Stimulated activated CD4-positive, alpha-beta T cell treated with anti-CD3 and anti-CD28 coated beads, Interleukin-4, amount 100 ng/mL, for 48 hours (primary cell): ENCODE data around the gene INTS6.

Experiments used
- DNase-seq, 2 donors: peaks; one replicate each; pipeline ENCODE4 v3.0.0-alpha.2; 2020; ENCODE audit warnings: low read depth in 2 of 2

The INTS6 gene

DNA sequence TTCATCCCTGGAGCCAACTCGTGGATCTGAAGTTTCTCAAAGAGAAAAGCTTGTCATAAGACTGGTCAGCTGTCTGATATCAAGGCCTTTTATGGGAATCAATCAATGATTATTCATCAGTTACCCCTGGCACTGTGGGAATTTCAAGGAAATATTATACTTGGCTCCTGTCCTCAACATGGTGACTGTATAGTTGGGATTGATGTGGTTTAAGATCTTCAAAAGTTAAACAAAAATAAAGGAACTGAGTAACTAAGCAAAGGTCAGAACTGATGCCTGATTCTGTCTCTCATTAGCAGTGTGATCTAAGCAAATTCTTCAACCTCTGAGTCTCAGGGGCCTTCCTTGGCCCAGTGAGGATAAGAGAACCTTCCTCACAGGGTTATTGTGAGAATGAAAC, 135.6 kb downstream of the INTS6 start:
- no peak for DNase-seq

DNA sequence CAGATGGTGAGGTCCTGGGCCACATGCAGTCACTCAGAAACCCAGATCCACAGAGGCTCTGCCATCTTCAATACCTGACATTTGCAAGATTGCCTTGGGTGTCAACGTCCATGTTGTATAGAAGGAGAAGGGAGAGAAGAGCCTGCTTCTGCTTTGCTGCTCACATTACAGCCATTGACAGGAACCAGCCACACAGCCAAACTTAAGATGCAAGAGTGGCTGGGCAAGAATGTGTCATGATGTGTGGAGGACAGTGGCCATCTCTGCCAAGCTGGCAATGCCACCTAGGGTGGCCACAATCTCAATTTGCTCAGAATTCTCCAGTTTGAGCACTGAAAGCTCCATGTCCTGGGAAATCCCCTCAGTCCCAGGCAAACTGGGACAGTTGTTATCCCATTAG, 139.2 kb downstream of the INTS6 start:
- DNase-seq: no peak

DNA sequence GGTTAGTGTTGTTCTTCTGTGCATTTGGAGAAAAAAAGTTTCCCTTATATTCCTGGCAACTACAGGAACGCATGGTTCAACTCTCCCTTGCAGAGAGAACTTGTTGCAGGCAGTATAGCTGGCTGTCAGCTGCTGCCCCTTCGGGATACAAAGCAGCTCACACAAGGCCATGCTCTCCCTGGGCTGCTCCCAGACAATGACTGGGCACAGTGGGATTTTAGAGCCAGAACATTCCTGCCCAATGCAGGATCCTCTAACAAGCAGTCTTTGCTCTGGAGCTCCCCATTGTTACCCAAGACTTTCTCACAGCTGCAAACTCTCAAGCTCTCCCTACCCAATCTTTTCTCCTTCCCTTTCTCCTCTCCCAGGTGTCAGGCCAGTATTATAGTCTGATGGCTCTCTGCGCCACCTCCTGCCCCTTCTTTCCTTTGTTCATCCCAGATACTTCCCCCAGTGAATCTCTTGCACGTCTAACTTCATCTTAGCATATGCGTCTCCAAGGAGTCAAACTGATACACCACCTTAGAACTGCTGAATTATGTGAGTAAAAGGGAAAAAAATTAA, 140.8 kb downstream of the INTS6 start:
- no peak for DNase-seq
